GM18519 (cell line): ENCODE data around the gene HERC3.
A peak's percentile ranks its signal among the peaks of the same experiment; 100 is the strongest.

Source experiments
- ATAC-seq: cut with Tn5 transposase; IDR thresholded peaks from one replicate; pipeline ENCODE4 v1.9.1; 2021; ENCODE audit warnings: mild to moderate bottlenecking, moderate library complexity; ENCODE audit not compliant: unreplicated experiment, low FRiP score

HERC3 gene

DNA sequence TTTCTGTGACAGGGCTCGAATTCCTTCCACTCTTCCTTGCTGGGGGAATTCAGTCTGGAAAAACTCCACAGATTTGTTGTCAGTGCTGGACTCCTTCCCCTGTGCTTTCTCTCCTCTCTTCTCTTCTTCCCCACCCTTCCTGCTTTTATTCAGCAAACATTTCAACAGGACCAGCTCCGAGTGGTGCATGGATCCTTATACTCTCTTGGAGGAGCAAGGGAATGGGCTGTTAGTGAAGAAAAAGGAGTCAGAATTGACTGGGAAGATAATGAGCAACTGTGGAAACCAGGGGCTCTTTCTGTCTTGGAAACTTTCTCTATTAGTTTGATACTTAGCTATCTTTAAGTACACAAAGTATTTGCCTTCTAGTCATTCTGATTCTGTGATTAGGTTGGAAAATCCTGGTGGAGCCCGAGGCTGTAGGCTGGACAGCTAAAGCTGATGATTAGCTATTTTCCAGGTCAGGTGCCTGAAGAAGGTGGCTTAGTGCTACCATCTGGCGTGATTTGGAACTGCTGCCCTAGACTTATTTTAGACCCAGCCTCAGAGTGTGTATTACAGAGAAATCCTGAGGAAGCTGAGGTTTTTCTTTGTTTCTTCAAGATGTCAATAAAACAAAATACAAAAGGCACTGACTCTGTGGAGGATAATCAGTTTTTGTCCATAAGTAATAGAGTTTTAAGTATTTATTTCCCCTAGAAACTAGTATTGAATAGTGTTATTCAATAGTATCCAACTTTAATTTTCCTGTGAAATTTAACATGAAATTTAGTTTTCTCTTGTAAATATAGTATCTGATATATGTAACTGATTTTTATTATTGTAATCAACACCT, 67.0 kb downstream of the HERC3 start:
- ATAC-seq: peak; percentile 88

- ATAC-seq: no peak
These were observed 67.6 kb downstream of the HERC3 start for GRCh38 chr4:88659890-88660208.

DNA sequence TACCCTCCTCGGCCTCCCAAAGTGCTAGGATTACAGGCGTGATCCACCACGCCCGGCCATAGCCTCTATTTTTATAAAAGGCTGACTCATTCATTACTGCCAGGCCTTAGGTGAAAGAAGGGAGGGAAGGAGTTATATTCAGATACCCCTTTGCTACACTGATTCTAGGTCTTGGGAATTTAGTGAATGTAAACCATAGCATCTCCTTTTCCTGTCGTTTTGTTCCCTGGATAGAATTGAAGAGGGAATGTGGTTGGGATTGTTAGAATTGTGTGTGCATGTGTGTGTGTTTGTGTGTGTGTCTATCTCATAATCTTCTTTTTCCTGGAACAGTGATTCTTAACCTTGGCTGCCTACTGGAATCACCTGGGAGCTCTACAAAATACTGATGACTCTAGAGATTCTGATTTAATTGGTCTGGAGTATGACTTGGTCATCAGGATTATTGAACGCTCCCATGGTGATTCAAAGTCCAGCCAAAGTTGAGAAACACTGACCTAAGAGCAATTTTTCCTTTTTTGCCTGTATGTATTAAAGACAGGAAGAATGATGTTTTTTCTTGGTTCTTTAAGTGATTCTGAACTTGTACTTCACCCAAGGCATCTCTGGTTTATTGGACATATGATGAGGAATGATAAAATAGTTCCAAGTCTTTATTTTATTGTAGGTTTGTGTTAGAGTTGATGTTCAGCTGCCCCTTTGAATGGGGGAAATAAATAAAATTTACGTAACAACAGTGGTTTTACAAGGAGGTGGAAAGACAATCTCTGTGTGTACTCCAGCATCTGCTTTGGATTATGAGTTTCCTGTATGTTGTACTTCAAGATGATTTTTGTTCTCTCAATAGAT, 68.4 kb downstream of the HERC3 start:
- ATAC-seq: no peak

DNA sequence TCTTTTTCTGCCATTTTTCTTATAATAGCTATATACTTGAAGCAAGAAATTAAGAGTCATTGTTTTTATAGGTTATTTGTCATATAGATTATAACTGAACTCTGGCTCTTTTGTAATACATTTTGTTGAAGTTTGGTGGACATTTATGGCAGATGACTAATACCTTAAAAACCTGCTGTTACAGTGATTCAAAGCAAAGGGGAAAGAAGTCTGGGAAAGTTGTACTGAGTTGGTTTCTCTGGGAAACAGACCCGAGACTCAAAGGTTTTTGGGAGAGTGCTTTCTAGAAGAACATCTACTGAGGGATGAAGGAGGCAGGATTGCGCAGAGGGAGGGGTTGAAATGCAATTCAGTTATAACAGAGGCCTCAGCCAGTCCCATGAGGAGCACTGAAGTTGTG, 69.5 kb downstream of the HERC3 start:
- ATAC-seq: no peak

- ATAC-seq: no peak
These were observed 80.7 kb downstream of the HERC3 start for GRCh38 chr4:88672987-88673386.

DNA sequence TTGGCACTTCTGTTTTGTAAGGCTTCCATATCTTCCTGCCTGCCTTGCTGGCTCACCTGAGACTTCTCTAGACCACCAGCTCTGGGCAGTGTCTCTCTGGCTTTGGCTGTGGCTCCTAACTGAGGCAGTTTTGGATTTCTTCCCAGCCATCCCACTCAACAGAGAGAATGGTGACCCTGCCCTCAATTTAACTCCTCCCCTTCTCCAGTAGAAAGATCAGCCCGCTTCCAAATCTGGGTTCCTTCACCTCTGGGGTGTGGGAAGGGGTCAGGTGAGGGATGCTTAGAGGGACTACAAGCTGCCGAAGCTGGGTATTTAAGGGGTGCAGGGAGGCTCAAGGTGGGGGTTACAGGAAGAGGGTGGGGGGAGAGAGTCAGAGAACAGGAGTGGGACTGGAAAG, 81.6 kb downstream of the HERC3 start:
- ATAC-seq: no peak

- ATAC-seq: no peak
These were observed 82.3 kb downstream of the HERC3 start for GRCh38 chr4:88674565-88674964.

- no peak for ATAC-seq
These were observed 82.7 kb downstream of the HERC3 start for GRCh38 chr4:88674979-88675378.

- ATAC-seq: no peak
These were observed 83.3 kb downstream of the HERC3 start for GRCh38 chr4:88675543-88675942.

DNA sequence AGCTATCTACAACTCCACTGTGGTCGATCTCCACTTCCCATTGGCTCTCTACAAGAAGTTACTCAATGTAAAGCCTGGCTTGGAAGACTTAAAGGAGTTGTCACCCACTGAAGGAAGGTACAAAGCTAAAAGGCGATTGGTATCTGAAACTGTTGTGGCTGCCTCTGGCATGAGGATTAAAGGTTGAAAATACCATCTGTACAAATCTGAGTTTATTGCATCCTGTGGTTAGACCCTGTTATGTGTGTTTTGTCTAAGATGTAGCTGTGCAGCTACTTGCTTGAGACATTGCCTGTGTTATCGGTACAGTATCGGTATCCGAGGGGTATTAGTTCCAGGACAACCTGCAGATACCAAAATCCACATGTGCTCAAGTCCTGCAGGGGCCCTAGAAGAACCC, 88.9 kb downstream of the HERC3 start:
- ATAC-seq: no peak

DNA sequence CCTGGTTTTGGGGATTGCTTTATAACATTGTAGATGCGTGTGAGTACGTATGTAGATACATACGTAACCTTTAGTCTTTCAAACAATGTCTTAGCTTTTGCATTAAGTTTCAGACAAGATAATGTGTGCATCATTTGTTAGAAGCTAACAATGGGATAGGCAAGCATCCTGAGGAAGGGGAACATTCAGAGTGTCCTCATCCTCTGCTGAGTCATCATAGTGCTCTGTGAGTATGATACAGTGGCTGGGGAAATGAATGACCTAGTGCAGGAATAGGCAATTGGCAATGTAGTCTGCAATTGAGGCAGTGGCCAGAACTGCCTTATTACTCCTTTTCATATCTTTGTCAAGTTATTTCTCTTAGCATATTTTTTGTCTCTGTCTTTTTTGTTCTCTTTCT, 98.1 kb downstream of the HERC3 start:
- ATAC-seq: no peak

- ATAC-seq: no peak
These were observed 101.5 kb downstream of the HERC3 start for GRCh38 chr4:88693792-88694191.

DNA sequence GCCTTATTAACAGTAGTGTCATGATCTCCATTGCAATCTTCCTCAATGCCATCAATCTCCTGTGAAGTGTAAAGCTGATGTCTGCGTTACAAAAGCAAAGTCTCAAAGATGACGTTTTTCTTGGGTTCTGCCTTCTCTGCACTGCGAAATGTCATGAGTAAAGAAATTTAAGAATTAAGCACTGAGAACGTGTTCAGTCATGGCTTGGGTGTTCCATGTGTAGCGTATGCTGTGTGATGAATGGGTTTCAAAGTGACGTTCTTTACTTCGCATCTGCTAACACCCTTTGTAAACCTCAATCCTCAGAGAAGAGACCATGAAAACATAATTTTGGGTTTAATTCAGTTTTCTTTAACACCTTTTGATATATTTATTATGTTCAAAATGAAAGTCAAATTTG, 104.3 kb downstream of the HERC3 start:
- ATAC-seq: no peak

GRCh38 chr4:88697141-88697540, 104.9 kb downstream of the HERC3 start:
- ATAC-seq: no peak

GRCh38 chr4:88697588-88698329, 105.5 kb downstream of the HERC3 start, which contains the start of gene NAP1L5:
Gene NAP1L5 (minus strand): TSS chr4:88697829. CDS start chr4:88697754, 75 bp downstream.
- peak; percentile 85 for ATAC-seq

DNA sequence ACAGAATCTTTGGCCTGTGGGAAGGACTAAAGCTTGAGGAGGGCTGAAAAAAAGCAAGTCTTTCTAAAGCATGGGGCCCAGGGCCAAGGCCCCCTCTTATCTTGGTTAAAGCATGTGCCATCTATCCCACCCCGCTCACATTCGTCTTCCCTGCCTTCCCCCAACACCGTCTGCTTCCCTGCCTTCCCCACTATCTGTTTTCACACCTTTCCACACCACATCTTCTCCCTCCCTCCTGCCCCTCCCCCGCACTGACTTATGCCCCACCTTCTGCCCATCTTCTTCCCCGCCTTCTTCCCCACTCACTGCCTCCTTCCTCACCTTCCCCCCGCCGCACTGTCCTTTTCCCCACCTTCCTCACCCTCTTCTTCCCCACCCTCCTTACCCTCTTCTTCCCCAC, 106.2 kb downstream of the HERC3 start:
- no peak for ATAC-seq

GRCh38 chr4:88702782-88703181, 110.5 kb downstream of the HERC3 start:
- no peak for ATAC-seq

DNA sequence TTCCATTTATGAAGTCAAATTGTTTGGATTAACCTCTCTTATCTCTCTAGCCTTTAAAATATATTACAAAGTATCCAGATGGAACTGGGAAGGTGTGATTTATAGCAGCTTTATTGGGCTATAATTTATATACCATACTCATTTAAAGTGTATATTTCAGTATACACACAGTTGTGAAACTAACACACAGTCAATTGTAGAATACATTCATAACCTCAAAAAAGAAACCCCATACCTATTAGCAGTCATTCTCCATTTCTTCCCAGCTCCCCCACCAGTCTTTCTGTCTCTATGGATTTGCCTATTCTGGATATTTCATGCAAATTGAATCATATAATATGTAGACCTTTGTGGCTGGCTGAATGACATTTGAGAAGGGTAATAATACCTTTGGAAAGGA, 112.9 kb downstream of the HERC3 start:
- ATAC-seq: no peak

- no peak for ATAC-seq
These were observed 113.7 kb downstream of the HERC3 start for GRCh38 chr4:88705805-88706492.

- ATAC-seq: no peak
These were observed 114.3 kb downstream of the HERC3 start for GRCh38 chr4:88706574-88706973.
